ENCODE results near the gene HMHB1. TPM values are rescaled to one million over a fixed set of nuclear protein-coding genes. Genes with fewer than 3 reads are reported as not detected.

The HMHB1 gene
- total RNA-seq, result 1 to 10 TPM in 1 of 4 donors, not detected in 3; 4.9 TPM

DNA sequence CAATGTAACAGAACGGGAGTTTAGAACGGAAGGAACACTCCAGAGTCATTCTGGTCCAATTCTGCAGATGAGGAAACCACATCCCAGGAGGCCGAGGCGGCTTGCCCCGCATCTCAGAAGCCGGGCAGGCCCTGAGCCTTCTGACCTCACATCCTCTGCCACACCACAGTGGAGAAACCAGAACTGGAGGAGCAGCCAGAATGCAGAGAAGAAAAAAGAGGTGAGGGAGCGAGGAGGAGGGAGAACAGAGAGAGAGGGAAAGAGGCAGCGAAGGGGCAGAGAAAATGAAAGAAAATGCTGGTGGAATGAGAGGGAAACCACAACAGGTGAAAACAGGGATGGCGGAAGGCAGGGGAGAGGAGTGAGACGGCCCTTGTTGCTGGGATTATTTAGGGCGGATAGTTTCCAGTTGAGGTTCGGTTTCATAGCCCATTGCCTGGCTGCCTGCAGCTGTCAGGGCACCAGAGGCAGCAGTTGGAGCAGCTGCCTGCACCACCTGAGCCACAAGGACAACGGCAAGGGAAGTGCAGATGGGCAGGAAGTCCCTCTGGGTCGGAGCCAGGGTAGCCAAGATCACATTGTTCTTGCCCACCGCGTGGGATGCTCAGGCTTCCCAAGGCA is at the start of gene HMHB1:
Gene HMHB1 (plus strand): TSS at position 77 of the 621 bp plus-strand sequence.
- no peak for TF ChIP-seq CTCF (IDR thresholded peaks at IDR 0.05; ENCODE audit: low read depth)

- TF ChIP-seq CTCF (IDR thresholded peaks at IDR 0.05; ENCODE audit: low read depth), result no peak
Measured at GRCh38 chr5:143762636-143763220, 49.2 kb upstream of the HMHB1 start.

GRCh38 chr5:143767162-143767561 is 44.8 kb upstream of the HMHB1 start:
- TF ChIP-seq CTCF (IDR thresholded peaks at IDR 0.05; ENCODE audit: low read depth), result no peak

DNA sequence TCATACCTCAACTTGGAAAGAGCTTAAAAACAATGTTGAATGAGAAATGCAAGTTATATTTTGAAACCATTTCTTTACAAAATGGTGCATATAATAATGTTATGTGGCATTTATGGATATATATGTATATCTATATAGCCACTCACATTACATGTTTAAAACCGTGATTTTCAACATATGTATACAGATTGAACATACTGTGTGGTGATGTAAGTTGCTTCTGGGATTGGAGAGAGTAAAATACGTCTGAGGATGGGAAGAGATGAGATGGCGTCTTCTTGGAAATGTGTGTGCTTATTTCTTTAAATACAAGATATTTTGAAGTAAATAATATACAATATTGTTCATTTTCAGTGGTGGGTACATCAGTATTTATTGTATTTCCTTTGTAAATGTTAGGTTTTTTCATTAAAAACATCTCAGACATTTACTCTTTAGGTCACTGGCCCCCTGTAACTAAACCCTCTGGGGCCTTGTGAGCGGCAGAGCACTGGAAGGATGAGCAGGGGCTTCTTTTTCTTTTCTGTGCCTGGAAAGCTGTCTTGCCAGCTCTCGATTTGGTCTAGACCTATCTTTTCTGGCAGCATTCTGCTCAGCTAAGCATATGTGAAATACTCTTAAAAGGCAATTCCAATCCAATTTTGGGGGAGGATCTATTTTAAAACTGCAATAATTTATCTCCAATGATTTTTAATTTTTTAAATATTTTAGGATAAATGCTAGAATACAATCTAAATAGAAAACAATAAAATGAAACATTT is 42.8 kb upstream of the HMHB1 start:
- no peak for TF ChIP-seq CTCF (IDR thresholded peaks at IDR 0.05; ENCODE audit: low read depth)

DNA sequence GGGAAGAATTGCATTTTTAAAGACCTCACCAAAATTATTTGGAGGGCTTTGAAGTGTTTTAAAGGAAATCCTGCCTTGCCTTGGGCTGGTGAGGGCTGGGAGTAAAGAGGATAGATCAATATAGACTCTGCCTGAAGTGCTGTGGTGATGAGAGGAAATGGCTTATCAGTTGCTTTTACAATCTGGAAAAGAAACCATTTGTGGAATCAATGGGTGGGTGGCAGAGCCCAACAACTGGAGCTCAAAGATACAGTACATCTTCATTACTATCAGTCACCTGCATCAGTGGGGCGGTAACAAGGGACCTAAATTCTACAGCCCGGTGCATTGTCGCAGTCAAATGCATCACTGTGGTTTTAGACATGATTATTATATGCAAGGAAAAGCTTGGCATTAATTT is 41.5 kb upstream of the HMHB1 start:
- no peak for TF ChIP-seq CTCF (IDR thresholded peaks at IDR 0.05; ENCODE audit: low read depth)

- TF ChIP-seq CTCF (IDR thresholded peaks at IDR 0.05; ENCODE audit: low read depth), result no peak
Measured at GRCh38 chr5:143771189-143771588, 40.8 kb upstream of the HMHB1 start.

GRCh38 chr5:143771602-143772001 is 40.4 kb upstream of the HMHB1 start:
- no peak for TF ChIP-seq CTCF (IDR thresholded peaks at IDR 0.05; ENCODE audit: low read depth)

All from subcutaneous adipose tissue (tissue), 4 donors.